Measurements from ENCODE around the gene TGM1.

TGM1 gene

GRCh38 chr14:24233538-24233866, 29.5 kb downstream of the TGM1 start:
- Mint-ChIP-seq H3K9me3 (no peaks in the 10 kb centered on the region), H3K27ac (peak overlapping the region; percentile 92 to 99 (median 97)), H3K27me3 (ENCODE audit: low read depth) (no peaks in the 10 kb centered on the region), H3K4me3 (peak overlapping the region; percentile 90 to 98 (median 94)), H3K36me3 (ENCODE audit: low read depth) (peaks cover 40% of the 10 kb centered on the region), H3K4me1 (peaks cover 27% of the 10 kb centered on the region)
- TF ChIP-seq, protein P1, sequence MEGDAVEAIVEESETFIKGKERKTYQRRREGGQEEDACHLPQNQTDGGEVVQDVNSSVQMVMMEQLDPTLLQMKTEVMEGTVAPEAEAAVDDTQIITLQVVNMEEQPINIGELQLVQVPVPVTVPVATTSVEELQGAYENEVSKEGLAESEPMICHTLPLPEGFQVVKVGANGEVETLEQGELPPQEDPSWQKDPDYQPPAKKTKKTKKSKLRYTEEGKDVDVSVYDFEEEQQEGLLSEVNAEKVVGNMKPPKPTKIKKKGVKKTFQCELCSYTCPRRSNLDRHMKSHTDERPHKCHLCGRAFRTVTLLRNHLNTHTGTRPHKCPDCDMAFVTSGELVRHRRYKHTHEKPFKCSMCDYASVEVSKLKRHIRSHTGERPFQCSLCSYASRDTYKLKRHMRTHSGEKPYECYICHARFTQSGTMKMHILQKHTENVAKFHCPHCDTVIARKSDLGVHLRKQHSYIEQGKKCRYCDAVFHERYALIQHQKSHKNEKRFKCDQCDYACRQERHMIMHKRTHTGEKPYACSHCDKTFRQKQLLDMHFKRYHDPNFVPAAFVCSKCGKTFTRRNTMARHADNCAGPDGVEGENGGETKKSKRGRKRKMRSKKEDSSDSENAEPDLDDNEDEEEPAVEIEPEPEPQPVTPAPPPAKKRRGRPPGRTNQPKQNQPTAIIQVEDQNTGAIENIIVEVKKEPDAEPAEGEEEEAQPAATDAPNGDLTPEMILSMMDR (IDR thresholded peaks at IDR 0.05; ENCODE audit: unreplicated experiment in 3 of 3) = no peak

- Mint-ChIP-seq H3K27me3 (ENCODE audit: low read depth) (no peaks in the 10 kb centered on the region), H3K36me3 (ENCODE audit: low read depth) (peaks cover 33% of the 10 kb centered on the region), H3K4me3 (peak within 1 kb of the TSS; percentile 90 to 98 (median 94)), H3K4me1 (peaks cover 27% of the 10 kb centered on the region), H3K9me3 (no peaks in the 10 kb centered on the region), H3K27ac (peak within 1 kb of the TSS; percentile 92 to 99 (median 97))
- TF ChIP-seq, protein P1 (IDR thresholded peaks at IDR 0.05; ENCODE audit: unreplicated experiment in 3 of 3) = no peak
Observed at GRCh38 chr14:24232645-24233537, 30.1 kb downstream of the TGM1 start, which contains the start of gene GMPR2. Gene GMPR2, plus strand, starts transcription at chr14:24232929. Its CDS starts 325 bp downstream, at chr14:24233254.

DNA sequence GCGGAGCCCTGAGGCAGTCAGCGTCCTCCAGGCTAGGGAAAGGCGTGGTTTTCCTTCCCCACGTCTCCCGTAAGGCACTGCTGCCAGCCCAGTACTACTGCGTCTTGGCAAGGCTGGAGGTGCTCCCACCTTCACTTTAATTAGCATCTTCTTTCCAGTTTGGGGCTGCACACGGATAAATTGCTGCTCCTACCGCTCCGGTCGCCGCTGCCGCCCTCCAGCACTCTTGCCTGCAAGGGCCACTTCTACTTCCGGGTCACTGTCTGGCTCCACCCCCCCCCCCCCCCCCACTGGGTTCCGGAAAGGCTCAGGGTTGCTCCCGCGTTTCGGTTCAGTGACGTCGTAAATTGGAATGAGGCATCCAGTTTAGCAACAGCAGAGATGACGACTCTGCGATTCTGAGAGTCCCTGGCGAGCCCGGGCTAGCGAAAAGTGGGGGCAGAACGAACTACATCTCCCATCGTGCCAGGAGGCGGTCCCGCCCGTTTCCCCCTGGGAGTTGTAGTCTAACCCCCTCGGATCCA, 30.8 kb downstream of the TGM1 start, which contains the start of gene NEDD8:
TSS of gene NEDD8 (minus strand) at position 247 of the 524 bp plus-strand sequence. CDS start at position 147, 100 bp downstream.
- peak within 1 kb of the TSS; percentile 92 to 99 (median 97) for H3K27ac Mint-ChIP-seq
- H3K27me3 Mint-ChIP-seq (ENCODE audit: low read depth) = no peaks in the 10 kb centered on the region
- H3K9me3 Mint-ChIP-seq = no peaks in the 10 kb centered on the region
- H3K36me3 Mint-ChIP-seq (ENCODE audit: low read depth) = peaks cover 31% of the 10 kb centered on the region
- peak within 1 kb of the TSS; percentile 90 to 98 (median 94) for H3K4me3 Mint-ChIP-seq
- TF ChIP-seq, protein P1 (IDR thresholded peaks at IDR 0.05; ENCODE audit: unreplicated experiment in 3 of 3) = no peak
- H3K4me1 Mint-ChIP-seq = peaks cover 27% of the 10 kb centered on the region

DNA sequence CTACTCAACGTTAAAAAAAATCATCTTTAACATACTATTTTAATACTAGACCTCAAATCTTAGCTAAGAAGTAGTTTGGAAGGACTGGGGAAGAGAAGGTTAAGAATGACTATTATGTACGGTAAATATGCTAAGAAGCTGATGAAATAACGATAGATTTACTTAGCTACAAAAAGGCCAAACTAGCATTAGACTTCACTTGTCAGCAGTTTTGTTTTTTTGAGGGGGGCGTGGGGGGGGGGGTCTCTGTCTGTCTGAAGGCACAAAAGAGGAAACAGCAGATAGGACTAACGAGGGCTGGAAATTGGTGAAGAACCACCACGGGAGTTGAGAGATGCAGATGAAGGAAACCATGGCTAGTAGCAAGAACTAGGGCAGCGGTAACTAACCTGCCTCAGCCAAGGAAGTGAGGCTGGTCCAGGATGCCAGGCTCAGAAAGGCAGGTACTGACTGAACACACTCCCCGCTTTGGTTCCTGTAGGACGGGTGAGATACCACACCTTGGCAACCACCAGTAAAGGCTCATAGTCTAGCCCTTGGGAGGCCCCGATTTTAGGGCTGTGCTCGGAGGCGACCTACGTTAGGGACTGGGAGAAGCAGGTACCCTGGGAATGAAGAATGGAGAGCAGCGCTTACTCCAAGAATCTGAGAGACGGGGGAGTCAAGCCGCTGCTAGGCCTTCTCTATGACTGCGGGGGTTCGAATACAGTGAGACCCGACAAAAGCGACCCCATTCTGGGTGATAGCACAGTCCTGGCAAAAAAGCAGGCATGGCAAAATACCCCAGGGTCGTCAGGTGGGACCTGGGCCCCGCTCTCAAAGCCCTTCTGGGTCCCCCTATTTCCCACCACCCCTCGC, 31.5 kb downstream of the TGM1 start:
- TF ChIP-seq, protein P1 (IDR thresholded peaks at IDR 0.05; ENCODE audit: unreplicated experiment in 3 of 3) = no peak
- H3K4me3 Mint-ChIP-seq = peak overlapping the region; percentile 90 to 98 (median 94)
- peaks cover 27% of the 10 kb centered on the region for H3K4me1 Mint-ChIP-seq
- H3K36me3 Mint-ChIP-seq (ENCODE audit: low read depth) = peaks cover 30% of the 10 kb centered on the region
- H3K9me3 Mint-ChIP-seq = no peaks in the 10 kb centered on the region
- H3K27me3 Mint-ChIP-seq (ENCODE audit: low read depth) = no peaks in the 10 kb centered on the region
- peak overlapping the region; percentile 92 to 99 (median 97) for H3K27ac Mint-ChIP-seq

DNA sequence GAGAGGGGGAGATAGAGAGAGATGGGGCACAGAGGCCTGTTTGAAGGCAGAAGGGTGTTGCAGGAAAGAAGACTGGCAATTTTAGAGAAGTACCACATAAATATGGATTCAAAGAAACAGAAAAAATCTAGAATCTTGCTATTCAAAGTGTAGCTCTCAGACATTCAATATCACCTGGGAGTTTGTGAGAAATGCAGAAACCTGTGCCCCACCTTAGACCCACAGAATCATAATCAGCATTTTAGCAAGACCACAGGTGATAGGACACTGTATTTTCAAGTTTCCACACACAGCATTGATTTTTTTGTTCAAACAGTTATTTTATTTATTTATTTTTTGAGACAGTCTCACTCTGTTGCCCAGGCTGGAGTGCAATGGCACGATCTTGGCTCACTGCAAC, 34.1 kb downstream of the TGM1 start:
- Mint-ChIP-seq H3K27ac (no peak overlapping the region), H3K27me3 (ENCODE audit: low read depth) (no peaks in the 10 kb centered on the region), H3K36me3 (ENCODE audit: low read depth) (peaks cover 11% of the 10 kb centered on the region), H3K4me3 (peak overlapping the region in 2 of 3 experiments; percentile 54 to 67), H3K4me1 (peaks cover 17% of the 10 kb centered on the region), H3K9me3 (no peaks in the 10 kb centered on the region)
- TF ChIP-seq, protein P1 (IDR thresholded peaks at IDR 0.05; ENCODE audit: unreplicated experiment in 3 of 3) = no peak
